H1 (cell line): ENCODE data around the gene SPAG8. TPM values are rescaled to one million over a fixed set of nuclear protein-coding genes. Genes with fewer than 3 reads are reported as not detected.

ENCODE experiments used
- CREB1 ChIP-seq: IDR thresholded peaks from 2 replicates; pipeline ENCODE4 v1.6.1; 2012; ENCODE audit warnings: inconsistent platforms
- CTBP2 ChIP-seq: IDR thresholded peaks from 2 replicates; pipeline ENCODE4 v1.7.0; 2011; ENCODE audit warnings: borderline replicate concordance, mild to moderate bottlenecking, moderate library complexity, mixed read lengths, low read length; ENCODE audit not compliant: insufficient read depth, insufficient read length
- EZH2 ChIP-seq: fragments of 200-600 bp; sonication (generic); IDR thresholded peaks from 2 replicates; pipeline ENCODE4 v1.7.1; 2012; ENCODE audit warnings: low read depth, mild to moderate bottlenecking, moderate library complexity, low read length, inconsistent platforms; ENCODE audit not compliant: severe bottlenecking
- KDM5A ChIP-seq: fragments of 200-600 bp; IDR thresholded peaks from 2 replicates; pipeline ENCODE4 v1.7.1; 2012; ENCODE audit warnings: mild to moderate bottlenecking, low read length, inconsistent platforms, mixed read lengths
- NANOG ChIP-seq: IDR thresholded peaks from 2 replicates; pipeline ENCODE4 v1.6.1; 2011; ENCODE audit warnings: low read length, low read depth, mild to moderate bottlenecking, inconsistent platforms; ENCODE audit not compliant: insufficient read depth, poor library complexity, severe bottlenecking
- SP4 ChIP-seq: IDR thresholded peaks from 2 replicates; pipeline ENCODE4 v1.6.1; 2012; ENCODE audit warnings: low read length, inconsistent platforms
- TBP ChIP-seq: IDR thresholded peaks from 2 replicates; pipeline ENCODE4 v1.6.1; 2011; ENCODE audit warnings: low read depth, low read length, improper control_type of control experiment
- ZNF274 ChIP-seq: IDR thresholded peaks from 2 replicates; pipeline ENCODE4 v1.7.0; 2012; ENCODE audit warnings: low read length, borderline replicate concordance; ENCODE audit errors: extremely low read depth
- polyA plus RNA-seq, 7 experiments: library from polyadenylated mRNA; depleted of rRNA in 3 of 7; stranded (reverse) in 5 of 7; unstranded in 2 of 7; fragments of >200 nt in 5 of 7; fragments of 200-250 nt in 2 of 7; gene quantifications; 1 replicate in 5 of 7; 2 replicates in 1 of 7; 4 replicates in 1 of 7; pipeline versions ENCODE4 v1.2.1 to v1.2.3, GENCODE V29; 2011 to 2013; ENCODE audit warnings: missing spikeins in 2 of 7, mixed read lengths in 2 of 7
- total RNA-seq: library from RNA; stranded (reverse); fragmentation: NEBNext Ultra II Directional; extraction: Animal tissue kit (Norgen Biotek cat#: 25700); gene quantifications from 2 replicates; pipeline ENCODE4 v1.2.1, GENCODE V29; 2021

The SPAG8 gene
- total and polyA plus RNA-seq, 2 of the 8 experiments (the other 6 are each of a cell fraction or from before 2014, with no cell fraction given), result 0.37 to 0.44 TPM

GRCh38 chr9:35798658-35799374 lies 13.2 kb downstream of the SPAG8 start (continued):
- TF ChIP-seq KDM5A, result no peak
- no peak for TF ChIP-seq EZH2
- TF ChIP-seq ZNF274, result no peak
- no peak for TF ChIP-seq CTBP2
- no peak for TF ChIP-seq CREB1
- no peak for TF ChIP-seq TBP
- TF ChIP-seq NANOG, result no peak
- no peak for TF ChIP-seq SP4
